ENCODE data around the gene CD99. TPM values are rescaled to one million over a fixed set of nuclear protein-coding genes. Genes with fewer than 3 reads are reported as not detected.

CD99 gene
- total RNA-seq, 1 experiment from 2014 or later = 92.1 TPM

DNA sequence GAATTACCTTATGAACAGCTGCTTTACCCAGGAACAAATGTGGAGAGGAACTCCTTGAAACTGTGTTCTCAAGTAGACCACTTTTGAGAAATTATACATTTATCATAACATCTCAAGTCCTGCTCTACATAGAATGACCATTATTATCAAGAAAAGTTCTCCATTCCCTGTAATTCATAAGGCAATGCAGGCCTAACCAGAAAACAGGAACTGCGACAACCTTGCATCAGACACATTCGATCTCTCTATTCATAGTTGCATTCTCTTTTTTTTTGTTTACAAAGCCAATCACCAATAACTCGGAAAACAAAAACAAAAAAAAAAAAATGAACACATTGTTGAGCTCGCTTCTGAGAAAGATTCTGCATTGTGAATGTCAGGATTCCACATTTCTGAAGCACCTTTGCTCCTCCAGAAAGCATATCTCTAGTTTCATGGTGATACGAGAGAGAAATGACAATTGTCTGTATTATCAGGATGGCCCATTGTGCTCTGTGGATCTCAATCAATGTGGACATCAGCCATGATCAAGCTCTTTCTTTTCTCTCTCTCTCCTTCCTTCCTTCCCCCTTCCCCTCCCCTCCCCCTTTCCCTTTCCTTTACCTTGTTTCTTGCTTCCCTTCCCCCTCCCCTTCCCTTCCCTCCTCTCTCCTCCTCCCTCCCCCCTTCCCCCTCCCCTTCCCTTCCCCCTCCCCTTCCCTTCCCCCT is 32.4 kb upstream of the CD99 start:
- DNase-seq = no peak
- H3K27ac ChIP-seq (ENCODE audit: insufficient read length, low read depth, low read length) = no peak overlapping the region
- no peak overlapping the region for H2BK120ac ChIP-seq (ENCODE audit: low read depth, low read length, poor library complexity, severe bottlenecking)
- Mint-ChIP-seq H3K36me3 (ENCODE audit: insufficient read depth in 1 of 3, low read depth in 3 of 3) (peaks cover under 1 to 13% (median 9%) of the 10 kb centered on the region in 3 experiments; a peak in 4 of 7 replicates), H3K4me3 (no peak overlapping the region), H3K4me1 (peaks cover 4 to 10% of the 10 kb centered on the region in 2 experiments), H3K9me3 (no peaks in the 10 kb centered on the region), H3K27me3 (ENCODE audit: low read depth) (no peaks in the 10 kb centered on the region; the same call in 1 of the 2 replicates), H3K27ac (no peak overlapping the region)
- H3K56ac ChIP-seq (ENCODE audit: insufficient read length, low read depth, low read length) = no peak overlapping the region
- H3K4me2 ChIP-seq (ENCODE audit: insufficient read depth, insufficient read length, low read length) = no peak overlapping the region
- no peak overlapping the region for H3K14ac ChIP-seq (ENCODE audit: insufficient read depth, low read length)
- no peaks in the 10 kb centered on the region for H4K20me1 ChIP-seq (ENCODE audit: control insufficient read depth, insufficient read depth, insufficient read length)
- no peak overlapping the region for H2BK12ac ChIP-seq (ENCODE audit: insufficient read length, low read depth, low read length)
- H2BK20ac ChIP-seq (ENCODE audit: low read depth, low read length, poor library complexity, severe bottlenecking) = no peak overlapping the region
- no peak overlapping the region for H2AK5ac ChIP-seq (ENCODE audit: insufficient read length, low read length)
- no peak overlapping the region for H2BK5ac ChIP-seq (ENCODE audit: insufficient read length, low read length)
- H3K23me2 ChIP-seq (ENCODE audit: insufficient read length, low read depth, low read length, poor library complexity, severe bottlenecking) = no peaks in the 10 kb centered on the region
- H2AFZ ChIP-seq (ENCODE audit: low read length) = no peak overlapping the region
- no peak overlapping the region for H4K5ac ChIP-seq (ENCODE audit: insufficient read length, low read depth, low read length)
- H3K9ac ChIP-seq (ENCODE audit: extremely low read depth, insufficient read length, low read length) = no peak overlapping the region
- H3K27me3 ChIP-seq (ENCODE audit: insufficient read depth, low read length) = no peaks in the 10 kb centered on the region
- H3K4ac ChIP-seq (ENCODE audit: low read depth, low read length) = no peak overlapping the region
- no peak overlapping the region for H2BK15ac ChIP-seq (ENCODE audit: low read depth, low read length)
- H3K23ac ChIP-seq (ENCODE audit: insufficient read length, low read depth, low read length) = no peak overlapping the region
- H3K4me1 ChIP-seq (ENCODE audit: insufficient read depth, low read length) = no peaks in the 10 kb centered on the region
- H3K79me2 ChIP-seq (ENCODE audit: insufficient read depth, low read length) = no peaks in the 10 kb centered on the region
- H4K8ac ChIP-seq (replicated peaks; ENCODE audit: insufficient read length, low read depth, low read length) = no peak overlapping the region
- H3T11ph ChIP-seq (ENCODE audit: low read length) = no peak overlapping the region
- H3K18ac ChIP-seq (ENCODE audit: insufficient read length, low read depth, low read length) = no peak overlapping the region
- TF ChIP-seq, protein P1, sequence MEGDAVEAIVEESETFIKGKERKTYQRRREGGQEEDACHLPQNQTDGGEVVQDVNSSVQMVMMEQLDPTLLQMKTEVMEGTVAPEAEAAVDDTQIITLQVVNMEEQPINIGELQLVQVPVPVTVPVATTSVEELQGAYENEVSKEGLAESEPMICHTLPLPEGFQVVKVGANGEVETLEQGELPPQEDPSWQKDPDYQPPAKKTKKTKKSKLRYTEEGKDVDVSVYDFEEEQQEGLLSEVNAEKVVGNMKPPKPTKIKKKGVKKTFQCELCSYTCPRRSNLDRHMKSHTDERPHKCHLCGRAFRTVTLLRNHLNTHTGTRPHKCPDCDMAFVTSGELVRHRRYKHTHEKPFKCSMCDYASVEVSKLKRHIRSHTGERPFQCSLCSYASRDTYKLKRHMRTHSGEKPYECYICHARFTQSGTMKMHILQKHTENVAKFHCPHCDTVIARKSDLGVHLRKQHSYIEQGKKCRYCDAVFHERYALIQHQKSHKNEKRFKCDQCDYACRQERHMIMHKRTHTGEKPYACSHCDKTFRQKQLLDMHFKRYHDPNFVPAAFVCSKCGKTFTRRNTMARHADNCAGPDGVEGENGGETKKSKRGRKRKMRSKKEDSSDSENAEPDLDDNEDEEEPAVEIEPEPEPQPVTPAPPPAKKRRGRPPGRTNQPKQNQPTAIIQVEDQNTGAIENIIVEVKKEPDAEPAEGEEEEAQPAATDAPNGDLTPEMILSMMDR (conservative IDR thresholded peaks at IDR 0.05) = no peak
- H4K91ac ChIP-seq (ENCODE audit: insufficient read length, low read depth, low read length) = no peak overlapping the region
- WGBS (ENCODE audit: extremely low coverage, insufficient read length, low lambda C conversion rate) = no CpG with 5 or more reads among the region's 5 CpGs
- H3K9me3 ChIP-seq (ENCODE audit: control insufficient read depth, low read depth, low read length) = no peaks in the 10 kb centered on the region
- H3K79me1 ChIP-seq (ENCODE audit: insufficient read depth, low read depth, low read length, poor library complexity, severe bottlenecking) = no peaks in the 10 kb centered on the region
